ENCODE results near the gene ANXA10. TPM values are rescaled to one million over a fixed set of nuclear protein-coding genes. Genes with fewer than 3 reads are reported as not detected.
A peak's percentile ranks its signal among the peaks of the same experiment; 100 is the strongest.

Gene ANXA10
- total and polyA plus RNA-seq, 2 of the 8 experiments (the other 6 are each of a cell fraction or from before 2014, with no cell fraction given): not detected

DNA sequence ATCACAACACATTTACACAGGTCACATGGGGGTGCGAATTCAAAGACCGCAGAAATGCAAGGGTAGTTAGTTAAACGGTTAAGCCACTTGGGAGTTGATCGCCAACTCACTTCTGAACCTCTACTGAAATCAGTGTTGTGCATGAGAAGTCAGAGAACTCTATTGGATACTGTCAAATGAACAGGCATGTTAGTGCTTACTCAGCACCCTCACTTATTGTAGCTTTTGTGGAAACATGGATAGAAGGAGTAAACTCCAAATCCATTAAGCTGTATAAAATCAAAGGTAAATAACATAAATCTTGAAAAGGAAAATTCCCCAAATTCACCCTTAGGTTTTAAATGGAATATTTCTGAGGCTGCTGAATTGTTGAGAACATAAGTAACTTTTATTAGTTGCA, 17.5 kb upstream of the ANXA10 start:
- no peak overlapping the region for H2BK12ac ChIP-seq (ENCODE audit: low read depth, low read length)
- no peak overlapping the region for H3K9ac ChIP-seq (replicated peaks in 1 of 4; ENCODE audit: extremely low read depth in 1 of 4, low read depth in 3 of 4, low read length in 3 of 4)
- H2BK5ac ChIP-seq (ENCODE audit: low read depth, low read length): no peak overlapping the region
- WGBS, 2 experiments (ENCODE audit: extremely low coverage in 1 of 2, insufficient coverage in 1 of 2, insufficient read length in 1 of 2, insufficient replicate concordance in 2 of 2, low coverage in 1 of 2, low lambda C conversion rate in 2 of 2, missing lambda C conversion rate in 1 of 2): 91% methylated on average over 4 of the region's 4 CpGs; no CpG with 5 or more reads in 1 of the 2 experiments
- H2BK15ac ChIP-seq (ENCODE audit: low read length): no peak overlapping the region
- POLR2A ChIA-PET (ENCODE audit: partially characterized antibody): no interaction called here
- no peak overlapping the region for H2AFZ ChIP-seq (ENCODE audit: low read length)
- H4K20me1 ChIP-seq (replicated peaks in 1 of 2; ENCODE audit: control insufficient read depth in 1 of 2, insufficient read depth in 2 of 2, low read length in 2 of 2): no peaks in the 10 kb centered on the region
- H3K4me3 ChIP-seq (ENCODE audit: extremely low read depth in 1 of 4, insufficient read depth in 2 of 4, low read depth in 3 of 4, low read length in 4 of 4): no peak overlapping the region
- no peak overlapping the region for H3K14ac ChIP-seq (ENCODE audit: insufficient read length)
- no peak overlapping the region for H3K27ac ChIP-seq (ENCODE audit: low read depth, low read length)
- peak overlapping the region; percentile 65 for H2BK120ac ChIP-seq (replicated peaks; ENCODE audit: low read depth, low read length)
- H4K91ac ChIP-seq (replicated peaks; ENCODE audit: insufficient read length, low read length): no peak overlapping the region
- no peak overlapping the region for H3K18ac ChIP-seq (ENCODE audit: extremely low read depth, low read length)
- no peaks in the 10 kb centered on the region for H3K36me3 ChIP-seq (ENCODE audit: control insufficient read depth in 2 of 4, insufficient read depth in 4 of 4, low read length in 3 of 4)
- no peaks in the 10 kb centered on the region for H3K27me3 ChIP-seq (replicated peaks in 1 of 4; ENCODE audit: control insufficient read depth in 3 of 4, extremely low read depth in 1 of 4, insufficient read depth in 3 of 4, low read length in 3 of 4)
- H3K9me3 ChIP-seq (ENCODE audit: insufficient read depth in 2 of 2, low read depth in 1 of 2, low read length in 1 of 2): no peaks in the 10 kb centered on the region
- H3K56ac ChIP-seq (replicated peaks; ENCODE audit: insufficient read length, low read depth, low read length): no peak overlapping the region
- no peak overlapping the region for H4K8ac ChIP-seq (ENCODE audit: extremely low read depth, insufficient read depth, low read length)
- CTCF ChIA-PET (ENCODE audit: partially characterized antibody): interaction anchor here (0.8 to 1.0 kb wide), 2 partner anchors 452 to 473 kb away, joined by 4 to 5 read pairs; no protein-coding TSS in a partner anchor
- FAIRE-seq: no peak
- no peak overlapping the region for H4K5ac ChIP-seq (ENCODE audit: insufficient read length, low read depth, low read length)
- no peak overlapping the region for H3K23ac ChIP-seq (ENCODE audit: insufficient read length)
- no peaks in the 10 kb centered on the region for H3K4me1 ChIP-seq (replicated peaks in 1 of 4; ENCODE audit: control insufficient read depth in 3 of 4, insufficient read depth in 4 of 4, low read length in 3 of 4)
- H2BK20ac ChIP-seq (ENCODE audit: low read length): no peak overlapping the region
- no peak overlapping the region for H2AK5ac ChIP-seq (ENCODE audit: low read depth, low read length)
- H3K23me2 ChIP-seq (ENCODE audit: low read depth, low read length): no peaks in the 10 kb centered on the region
- no peak for DNase-seq (ENCODE audit: low read depth in 1 of 2, low spot score in 2 of 2)
- H3K79me2 ChIP-seq (ENCODE audit: control insufficient read depth in 1 of 2, insufficient read depth in 2 of 2, low read length in 2 of 2): no peaks in the 10 kb centered on the region
- H3K79me1 ChIP-seq (ENCODE audit: low read depth, low read length): no peaks in the 10 kb centered on the region
- no peak overlapping the region for H3K4me2 ChIP-seq (ENCODE audit: insufficient read depth in 1 of 2, low read depth in 2 of 2, low read length in 2 of 2)
- no peak overlapping the region for H3K4ac ChIP-seq (replicated peaks; ENCODE audit: insufficient read length, low read depth, low read length)
- TF ChIP-seq RBBP5 (IDR thresholded peaks at IDR 0.05; ENCODE audit: borderline replicate concordance, low read depth, low read length) (no peak), EGR1 (IDR thresholded peaks at IDR 0.05; ENCODE audit: borderline replicate concordance, low read depth, low read length) (no peak), YY1 (IDR thresholded peaks at IDR 0.05; ENCODE audit: low read depth, low read length) (no peak), KDM4A (IDR thresholded peaks at IDR 0.05; ENCODE audit: low read depth, low read length, severe bottlenecking) (no peak), ATF2 (IDR thresholded peaks at IDR 0.05; ENCODE audit: low read length) (no peak), GABPA (IDR thresholded peaks at IDR 0.05; ENCODE audit: borderline replicate concordance, insufficient read depth, low read length) (no peak), CHD1 (IDR thresholded peaks at IDR 0.05; ENCODE audit: low read depth, low read length) (no peak), SIX5 (IDR thresholded peaks at IDR 0.05; ENCODE audit: low read depth, low read length) (no peak), TEAD4 (IDR thresholded peaks at IDR 0.05; ENCODE audit: low read depth, low read length) (no peak), SIN3A (conservative IDR thresholded peaks at IDR 0.05 in 1 of 2, IDR thresholded peaks at IDR 0.05 in 1 of 2; ENCODE audit: low read depth in 1 of 2, low read length in 2 of 2) (no peak), HDAC2 (IDR thresholded peaks at IDR 0.05; ENCODE audit: borderline replicate concordance in 1 of 2, low read depth in 2 of 2, low read length in 2 of 2) (no peak), CEBPB (IDR thresholded peaks at IDR 0.05; ENCODE audit: low read depth, low read length) (no peak)

Measured in H1 (cell line).